Esophagus muscularis mucosa (tissue), 3 donors: ENCODE data around the gene CEP57.

Source experiments
- CTCF ChIP-seq, 3 experiments: fragments of 200-600 bp in 2 of 3; fragments of 450-650 bp in 1 of 3; sonication (generic) in 2 of 3; IDR thresholded peaks; one replicate each; pipeline ENCODE4 v1.5.1; 2017 to 2019; ENCODE audit warnings: antibody characterized with exemption in 3 of 3, mild to moderate bottlenecking in 2 of 3, moderate library complexity in 1 of 3
- POLR2A ChIP-seq: fragments of 450-650 bp; IDR thresholded peaks from one replicate; pipeline ENCODE4 v1.6.1; 2017; ENCODE audit warnings: antibody characterized with exemption, moderate library complexity, mild to moderate bottlenecking, low read depth
- POLR2AphosphoS5 ChIP-seq, 2 donors: sonication (generic); formaldehyde crosslinking; IDR thresholded peaks; one replicate each; pipeline ENCODE4 v1.6.1; 2017; ENCODE audit warnings: antibody characterized with exemption in 2 of 2

- no peak for TF ChIP-seq POLR2A
- no peak for TF ChIP-seq CTCF (IDR thresholded peaks at IDR 0.05)
- TF ChIP-seq POLR2AphosphoS5 (IDR thresholded peaks at IDR 0.05) = no peak
Observed at GRCh38 chr11:95850137-95850536, 59.8 kb downstream of the CEP57 start.
